Peyer's patch (tissue), 4 donors: ENCODE data around the gene SPON1.

Experiments
- CTCF ChIP-seq, 6 experiments: fragments of 450-650 bp in 4 of 6; fragments of 200-600 bp in 2 of 6; sonication (generic) in 1 of 6; IDR thresholded peaks; one replicate each; pipeline ENCODE4 v1.5.1; 2017 to 2019; ENCODE audit warnings: antibody characterized with exemption in 6 of 6, mild to moderate bottlenecking in 3 of 6, moderate library complexity in 1 of 6
- POLR2A ChIP-seq, 2 donors: fragments of 450-650 bp; IDR thresholded peaks; one replicate each; pipeline ENCODE4 v1.5.1; 2017; ENCODE audit warnings: antibody characterized with exemption in 2 of 2, mild to moderate bottlenecking in 2 of 2, moderate library complexity in 2 of 2

DNA sequence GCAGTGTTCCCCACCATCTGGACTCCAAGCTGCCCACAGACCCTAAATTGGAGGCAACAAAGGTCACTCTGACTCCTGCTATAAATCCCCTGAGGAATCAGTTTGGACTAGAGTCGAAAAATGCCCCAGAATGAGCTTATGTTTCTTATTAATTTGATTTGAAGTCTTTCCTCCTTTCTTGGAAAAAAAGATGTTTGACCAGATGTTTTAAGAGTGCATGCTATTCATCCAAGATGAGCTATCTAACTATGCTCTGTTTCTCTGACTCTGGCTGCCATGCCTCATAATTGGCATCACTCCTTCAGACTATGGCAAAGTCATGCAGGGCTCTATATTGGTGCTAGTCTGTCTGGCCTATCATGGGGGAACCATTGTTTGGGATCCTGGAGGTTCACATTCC is 174.0 kb downstream of the SPON1 start:
- TF ChIP-seq CTCF (IDR thresholded peaks at IDR 0.05) = no peak
- TF ChIP-seq POLR2A (IDR thresholded peaks at IDR 0.05) = no peak
